GM08714 (cell line): ENCODE data around the gene EHMT1.

Source experiments
- H3K4me3 ChIP-seq: fragments of 200-500 bp; sonication (Bioruptor generic); 2 replicates; pipeline ENCODE4 v1.5.1; 2014; ENCODE audit warnings: mild to moderate bottlenecking, low read length, inconsistent platforms
- ZNF274 ChIP-seq: IDR thresholded peaks from 2 replicates; pipeline ENCODE4 v1.6.1; 2012; ENCODE audit warnings: mild to moderate bottlenecking, low read depth, low read length

EHMT1 gene

DNA sequence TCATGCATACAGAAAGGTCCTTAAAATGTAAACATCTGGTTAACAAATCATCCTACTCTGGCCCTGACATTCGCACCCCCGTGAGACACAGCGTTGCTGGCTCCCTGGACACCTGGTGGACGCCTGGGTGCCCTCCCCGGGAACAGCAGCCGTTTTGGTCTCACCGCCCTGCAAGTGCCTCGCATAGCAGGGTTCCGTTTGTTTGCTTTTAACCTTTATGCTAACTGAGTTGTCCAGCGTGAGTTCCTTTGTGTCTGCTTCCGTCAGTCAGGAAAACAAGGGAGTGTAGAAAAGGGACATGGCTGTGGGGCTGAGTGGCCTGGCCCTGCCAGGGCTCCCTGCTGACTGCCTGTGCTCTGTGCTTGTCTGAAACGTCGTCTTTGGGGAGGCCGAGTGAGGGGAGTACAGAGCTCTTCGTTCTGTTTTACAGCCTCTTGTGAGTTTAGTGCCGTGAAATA is 166.9 kb downstream of the EHMT1 start:
- H3K4me3 ChIP-seq = no peak overlapping the region
- TF ChIP-seq ZNF274 = no peak

DNA sequence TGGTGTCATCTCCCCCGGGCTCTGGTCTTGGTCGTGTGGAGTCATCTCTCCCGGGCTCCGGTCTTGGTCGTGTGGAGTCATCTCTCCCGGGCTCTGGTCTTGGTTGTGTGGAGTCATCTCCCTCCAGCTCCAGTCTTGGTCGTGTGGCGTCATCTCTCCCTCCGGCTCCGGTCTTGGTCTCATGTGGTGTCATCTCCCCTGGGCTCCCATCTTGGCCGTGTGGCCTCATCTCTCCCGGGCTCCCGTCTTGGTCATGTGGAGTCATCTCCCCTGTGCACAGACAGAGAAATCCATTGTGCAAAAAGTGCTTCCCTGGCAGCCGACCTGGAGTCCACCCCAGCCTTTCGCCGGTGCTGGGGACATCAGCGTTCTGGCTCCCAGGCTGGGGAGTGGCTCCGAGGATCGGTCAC is 167.7 kb downstream of the EHMT1 start:
- no peak overlapping the region for H3K4me3 ChIP-seq
- no peak for TF ChIP-seq ZNF274

- H3K4me3 ChIP-seq = no peak overlapping the region
- no peak for TF ChIP-seq ZNF274
Measured at GRCh38 chr9:137787381-137787780, 168.6 kb downstream of the EHMT1 start.

GRCh38 chr9:137787786-137788505 is 169.1 kb downstream of the EHMT1 start:
- no peak overlapping the region for H3K4me3 ChIP-seq
- TF ChIP-seq ZNF274 = no peak

DNA sequence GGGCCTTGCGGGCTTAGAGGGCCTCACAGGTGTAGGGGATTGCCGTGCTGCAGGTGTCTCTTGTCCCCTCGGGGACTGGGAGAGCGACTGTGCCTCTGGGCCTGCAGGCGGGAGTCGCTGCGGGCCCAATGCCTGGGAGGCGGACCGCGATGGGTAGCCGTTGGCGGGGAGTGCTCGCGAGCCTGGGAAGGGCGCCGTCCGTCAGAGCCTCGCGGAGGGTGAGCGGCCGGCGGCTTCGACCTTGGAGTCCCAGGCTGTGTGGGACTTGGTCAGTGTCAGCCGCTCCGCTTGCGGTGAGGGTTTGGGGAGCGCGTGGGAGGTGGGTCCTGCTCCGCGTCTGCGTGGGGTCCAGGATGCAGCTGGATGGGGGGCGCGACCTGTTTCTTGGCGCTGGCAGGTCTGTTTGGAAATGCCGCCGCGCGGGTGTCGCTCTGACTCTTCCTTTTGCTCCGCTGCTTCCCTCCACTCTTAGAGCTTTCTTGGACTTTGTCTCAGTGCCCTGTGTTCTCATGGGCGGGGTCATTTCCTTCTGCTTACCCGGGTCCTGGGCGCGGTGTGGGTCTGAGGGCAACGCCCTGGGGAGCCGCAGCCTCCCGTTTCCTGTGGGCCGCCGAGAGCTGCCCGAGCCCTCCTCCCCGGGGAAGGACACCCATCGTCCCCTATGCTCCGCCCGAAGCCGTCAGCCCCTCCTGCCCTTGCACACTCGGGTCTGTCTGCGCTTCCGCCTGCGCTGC is 169.9 kb downstream of the EHMT1 start:
- TF ChIP-seq ZNF274 = no peak

GRCh38 chr9:137789295-137789895 is 170.6 kb downstream of the EHMT1 start:
- TF ChIP-seq ZNF274 = no peak
- H3K4me3 ChIP-seq = no peak overlapping the region

More for the DNA sequence above, 169.9 kb downstream of the EHMT1 start:
- H3K4me3 ChIP-seq = no peak overlapping the region

DNA sequence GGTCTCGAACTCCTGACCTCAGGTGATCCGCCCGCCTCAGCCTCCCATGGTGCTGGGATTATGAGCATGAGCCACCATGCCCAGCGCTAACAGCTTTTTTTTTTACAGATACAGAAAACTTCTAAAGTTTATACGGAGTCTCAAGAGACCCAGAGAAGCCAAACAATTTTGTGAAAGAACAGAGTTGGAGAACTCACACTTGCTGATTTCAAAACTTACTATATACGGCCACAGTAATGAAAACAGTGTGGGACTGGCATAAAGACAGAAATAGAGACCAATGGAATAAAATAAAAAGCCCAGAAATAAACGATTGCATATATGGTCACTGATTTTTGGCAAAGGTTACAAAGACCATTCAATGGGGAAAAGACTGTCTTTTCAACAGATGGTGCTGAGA is 173.1 kb downstream of the EHMT1 start:
- H3K4me3 ChIP-seq = no peak overlapping the region
- no peak for TF ChIP-seq ZNF274

DNA sequence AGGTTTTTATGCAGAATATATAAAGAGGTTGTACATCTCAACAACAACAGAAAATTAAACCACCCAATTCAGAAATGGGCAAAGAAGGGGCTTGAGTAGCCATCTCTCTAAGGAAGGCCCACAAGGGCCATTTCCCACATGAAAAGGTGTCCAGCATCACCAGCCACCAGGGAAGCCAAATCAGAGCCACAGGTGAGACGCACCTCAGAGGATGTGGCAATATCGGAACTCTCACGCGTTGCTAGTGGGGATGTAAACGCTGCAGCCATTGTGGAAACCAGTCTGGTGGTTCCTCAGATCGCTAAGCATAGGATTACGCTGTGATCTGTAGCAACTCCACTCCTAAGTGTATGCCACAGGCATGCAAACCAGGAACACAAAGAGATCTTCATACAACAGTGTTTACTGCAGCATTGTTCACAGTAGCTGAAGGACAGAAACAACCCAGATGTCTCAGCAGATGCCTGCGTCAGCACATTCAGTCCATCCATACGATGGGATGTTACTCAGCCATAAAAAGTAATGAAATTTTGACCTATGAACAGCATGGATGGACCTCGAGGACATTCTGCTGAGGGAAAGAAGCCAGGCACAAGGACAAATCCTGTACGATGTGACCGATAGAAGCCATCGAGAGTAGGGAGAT is 174.5 kb downstream of the EHMT1 start:
- no peak for TF ChIP-seq ZNF274
- H3K4me3 ChIP-seq = no peak overlapping the region

GRCh38 chr9:137795156-137795666 is 176.4 kb downstream of the EHMT1 start:
- no peak for TF ChIP-seq ZNF274
- no peak overlapping the region for H3K4me3 ChIP-seq

DNA sequence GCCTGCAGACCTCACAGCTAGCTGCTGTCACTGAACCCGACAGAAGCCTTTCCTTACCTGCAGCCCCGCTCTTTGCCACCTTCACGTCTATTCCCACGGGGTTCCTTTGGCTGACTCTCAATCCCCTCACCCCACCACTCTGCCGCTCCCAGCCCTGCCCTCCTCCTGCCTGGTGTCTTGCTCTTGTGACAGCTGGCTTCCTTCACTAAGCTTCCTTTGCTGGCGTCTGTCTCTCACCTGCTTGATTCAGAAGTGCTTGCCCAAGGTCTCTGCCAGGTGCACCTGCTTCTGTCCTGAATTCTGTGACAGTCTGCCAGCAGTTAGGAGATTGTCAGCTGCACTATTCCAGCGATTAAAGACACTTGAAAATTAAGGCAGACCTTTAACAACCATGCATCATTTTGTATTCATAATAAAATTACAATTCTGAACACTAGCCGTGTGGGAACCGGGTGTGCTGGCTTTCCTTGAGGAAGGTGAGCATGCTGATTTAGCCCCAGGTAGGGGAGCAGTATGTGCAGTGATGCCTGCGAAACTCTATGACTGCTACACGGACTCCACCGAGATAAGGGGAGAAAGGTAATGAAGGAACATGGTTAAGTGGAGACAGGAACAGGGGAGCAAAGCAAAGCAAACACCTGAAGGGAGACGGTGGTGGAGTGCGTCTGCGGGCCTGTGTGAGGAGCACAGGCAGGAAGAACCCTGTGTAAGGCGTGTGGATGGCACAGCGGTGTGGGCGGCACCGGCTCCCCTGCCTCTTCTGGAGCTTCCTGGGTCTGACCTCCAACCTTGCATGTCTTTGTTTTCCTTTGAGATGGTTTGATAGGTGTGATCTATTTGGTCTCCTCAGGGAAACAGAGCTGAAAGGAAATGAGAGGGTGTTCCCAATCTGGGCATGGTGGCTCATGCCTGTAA is 178.7 kb downstream of the EHMT1 start:
- no peak for TF ChIP-seq ZNF274
- H3K4me3 ChIP-seq = no peak overlapping the region

- TF ChIP-seq ZNF274 = no peak
- H3K4me3 ChIP-seq = no peak overlapping the region
Measured at GRCh38 chr9:137798142-137798541, 179.3 kb downstream of the EHMT1 start.

GRCh38 chr9:137798901-137799629 is 180.3 kb downstream of the EHMT1 start:
- H3K4me3 ChIP-seq = no peak overlapping the region
- TF ChIP-seq ZNF274 = no peak

DNA sequence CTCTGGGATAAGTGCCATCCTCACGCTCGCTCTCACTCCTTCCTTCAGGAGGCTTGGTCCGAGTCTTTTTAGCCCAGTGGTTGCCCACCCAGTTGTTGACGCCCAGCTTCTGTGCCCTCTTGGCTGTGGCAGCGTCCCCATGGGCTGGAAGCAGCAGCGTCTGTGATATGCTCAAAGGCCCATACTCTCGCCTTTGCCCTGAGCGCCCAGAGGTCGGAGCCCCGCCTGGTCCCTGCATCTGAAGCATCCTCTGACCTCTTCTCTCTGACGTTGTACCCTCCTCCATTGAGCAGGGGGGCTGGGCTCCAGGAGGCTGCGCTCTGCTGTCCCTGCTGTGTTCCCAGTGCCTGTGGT is 180.8 kb downstream of the EHMT1 start:
- H3K4me3 ChIP-seq = no peak overlapping the region
- no peak for TF ChIP-seq ZNF274
